NCI-H1436 (cell line): ENCODE data around the gene METAP2.
"Not testable (repeated sequence)": the region's sequence is repeated elsewhere in the genome, so short reads cannot be mapped to it uniquely, and the experiment has no call there.

Experiments
- DNase-seq: peaks from one replicate; lab custom pipeline; 2025; lab: John Stamatoyannopoulos, UW

METAP2 gene

GRCh38 chr12:95462551-95462950 lies 11.4 kb upstream of the METAP2 start:
- no peak for DNase-seq

- DNase-seq: no peak
Observed at GRCh38 chr12:95463050-95463449, 10.9 kb upstream of the METAP2 start.

GRCh38 chr12:95463776-95464175 lies 10.2 kb upstream of the METAP2 start:
- not testable (repeated sequence) for DNase-seq

- no peak for DNase-seq
Observed at GRCh38 chr12:95465275-95465674, 8.7 kb upstream of the METAP2 start.

- no peak for DNase-seq
Observed at GRCh38 chr12:95470300-95470699, 3.7 kb upstream of the METAP2 start.

- DNase-seq: no peak
Observed at GRCh38 chr12:95473231-95473883, 595 bp upstream of the METAP2 start.

GRCh38 chr12:95474660-95474958 lies 657 bp downstream of the METAP2 start:
- DNase-seq: no peak

GRCh38 chr12:95480230-95480629 lies 6.3 kb downstream of the METAP2 start:
- no peak for DNase-seq

GRCh38 chr12:95481072-95481471 lies 7.1 kb downstream of the METAP2 start:
- no peak for DNase-seq

GRCh38 chr12:95481888-95482287 lies 7.9 kb downstream of the METAP2 start:
- DNase-seq: no peak

GRCh38 chr12:95482564-95482963 lies 8.6 kb downstream of the METAP2 start:
- DNase-seq: not testable (repeated sequence)

- DNase-seq: no peak
Observed at GRCh38 chr12:95484524-95484923, 10.6 kb downstream of the METAP2 start.

GRCh38 chr12:95487024-95487423 lies 13.1 kb downstream of the METAP2 start:
- DNase-seq: no peak

- DNase-seq: no peak
Observed at GRCh38 chr12:95492462-95492861, 18.5 kb downstream of the METAP2 start.

- no peak for DNase-seq
Observed at GRCh38 chr12:95494888-95495287, 20.9 kb downstream of the METAP2 start.

- DNase-seq: no peak
Observed at GRCh38 chr12:95495433-95495832, 21.5 kb downstream of the METAP2 start.

GRCh38 chr12:95497031-95497430 lies 23.1 kb downstream of the METAP2 start:
- DNase-seq: no peak

- no peak for DNase-seq
Observed at GRCh38 chr12:95498968-95499367, 25.0 kb downstream of the METAP2 start.

GRCh38 chr12:95499772-95500171 lies 25.8 kb downstream of the METAP2 start:
- DNase-seq: no peak

- no peak for DNase-seq
Observed at GRCh38 chr12:95504140-95504539, 30.2 kb downstream of the METAP2 start.

GRCh38 chr12:95505039-95505438 lies 31.1 kb downstream of the METAP2 start:
- no peak for DNase-seq

- no peak for DNase-seq
Observed at GRCh38 chr12:95506707-95507523, 33.0 kb downstream of the METAP2 start.

GRCh38 chr12:95509300-95509699 lies 35.3 kb downstream of the METAP2 start:
- no peak for DNase-seq

- DNase-seq: no peak
Observed at GRCh38 chr12:95511977-95512376, 38.0 kb downstream of the METAP2 start.
